IMR-90 (cell line): ENCODE results near the gene IRF6. TPM values are rescaled to one million over a fixed set of nuclear protein-coding genes. Genes with fewer than 3 reads are reported as not detected.

Source experiments
- ATAC-seq: fragments of 200-7000 bp; cut with Tn5 transposase; 2 replicates; pipeline ENCODE4 v1.9.1; 2020; ENCODE audit warnings: low read depth, mild to moderate bottlenecking, moderate library complexity
- BruUV-seq: library from RNA; stranded (reverse); fragments of 400-500 nt; replicated peaks from 2 replicates; lab custom pipeline; 2021; lab: Mats Ljungman, UMichigan
- CTCF ChIA-PET: fragments of 300-600 bp; formaldehyde crosslinking; extraction: SDS; loops from one replicate; lab custom pipeline; 2021; ENCODE audit warnings: antibody characterized with exemption; lab: Yijun Ruan, JAX
- POLR2A ChIA-PET: fragments of 300-600 bp; sonication (Branson Sonifier 250); formaldehyde crosslinking; loops from one replicate; lab custom pipeline; 2022; ENCODE audit warnings: antibody characterized with exemption; ENCODE audit not compliant: unreplicated experiment; lab: Charles Lee
- DNase-seq: peaks from one replicate; pipeline ENCODE4 v3.0.0; 2013
- H2AFZ ChIP-seq: replicated peaks from 2 replicates; pipeline ENCODE3; 2013; ENCODE audit warnings: low read length, mild to moderate bottlenecking; ENCODE audit not compliant: poor library complexity
- H2AK5ac ChIP-seq: 2 replicates; pipeline ENCODE4 v1.6.1; 2013; ENCODE audit warnings: low read depth, low read length, inconsistent platforms
- H2AK9ac ChIP-seq: replicated peaks from 2 replicates; pipeline ENCODE3; 2013; ENCODE audit warnings: mild to moderate bottlenecking, low read depth, low read length, moderate library complexity; ENCODE audit not compliant: poor library complexity
- H2BK120ac ChIP-seq: 2 replicates; pipeline ENCODE4 v1.6.1; 2013; ENCODE audit warnings: low read depth, low read length, inconsistent platforms
- H2BK15ac ChIP-seq: 3 replicates; pipeline ENCODE4 v1.6.1; 2013; ENCODE audit warnings: low read depth, low read length, inconsistent platforms
- H2BK20ac ChIP-seq: 2 replicates; pipeline ENCODE4 v1.6.1; 2013; ENCODE audit warnings: low read depth, mild to moderate bottlenecking, inconsistent platforms, low read length, moderate library complexity
- H2BK5ac ChIP-seq: 2 replicates; pipeline ENCODE4 v1.6.1; 2013; ENCODE audit warnings: mild to moderate bottlenecking, low read depth, low read length, inconsistent platforms; ENCODE audit not compliant: poor library complexity, severe bottlenecking
- H3K14ac ChIP-seq: replicated peaks from 2 replicates; pipeline ENCODE4 v1.6.1; 2013; ENCODE audit warnings: low read depth, low read length, inconsistent platforms
- H3K18ac ChIP-seq: 2 replicates; pipeline ENCODE4 v1.6.1; 2013; ENCODE audit warnings: low read depth, low read length, control low read depth
- H3K23ac ChIP-seq: 2 replicates; pipeline ENCODE4 v1.6.1; 2013; ENCODE audit warnings: low read depth, low read length, inconsistent platforms
- H3K27ac ChIP-seq: 2 replicates; pipeline ENCODE4 v1.5.1; 2013; ENCODE audit warnings: mild to moderate bottlenecking, control low read depth, low read length; ENCODE audit not compliant: insufficient read depth
- H3K27me3 ChIP-seq: 2 replicates; pipeline ENCODE4 v1.6.1; 2013; ENCODE audit warnings: low read length; ENCODE audit not compliant: control insufficient read depth, insufficient read depth
- H3K36me3 ChIP-seq: 2 replicates; pipeline ENCODE4 v1.6.1; 2013; ENCODE audit warnings: low read length, mixed read lengths; ENCODE audit not compliant: control insufficient read depth, insufficient read depth
- H3K4ac ChIP-seq: 2 replicates; pipeline ENCODE4 v1.6.1; 2013; ENCODE audit warnings: low read depth, low read length, inconsistent platforms
- H3K4me1 ChIP-seq: 2 replicates; pipeline ENCODE4 v1.6.1; 2013; ENCODE audit warnings: low read length, mixed read lengths; ENCODE audit not compliant: control insufficient read depth, insufficient read depth
- H3K4me2 ChIP-seq: 2 replicates; pipeline ENCODE4 v1.6.1; 2013; ENCODE audit warnings: low read depth, mild to moderate bottlenecking, control low read depth, low read length, moderate library complexity
- H3K4me3 ChIP-seq: 2 replicates; pipeline ENCODE4 v1.5.1; 2013; ENCODE audit warnings: low read depth, mild to moderate bottlenecking, control low read depth, low read length, moderate library complexity; ENCODE audit not compliant: insufficient read depth
- H3K56ac ChIP-seq: 2 replicates; pipeline ENCODE4 v1.6.1; 2013; ENCODE audit warnings: low read length, inconsistent platforms; ENCODE audit not compliant: insufficient read depth; ENCODE audit errors: extremely low read depth
- H3K79me1 ChIP-seq, 2 experiments: 2 replicates each; pipeline ENCODE4 v1.6.1; 2013; ENCODE audit warnings: low read length in 2 of 2, inconsistent platforms in 1 of 2, low read depth in 1 of 2
- H3K9ac ChIP-seq: 2 replicates; pipeline ENCODE4 v1.6.1; 2013; ENCODE audit warnings: low read depth, low read length, control low read depth
- H3K9me1 ChIP-seq: 2 replicates; pipeline ENCODE4 v1.6.1; 2013; ENCODE audit warnings: low read length, inconsistent platforms; ENCODE audit not compliant: insufficient read depth
- H3K9me3 ChIP-seq: 2 replicates; pipeline ENCODE4 v1.6.1; 2013; ENCODE audit warnings: low read length; ENCODE audit not compliant: control insufficient read depth, insufficient read depth
- H4K20me1 ChIP-seq: 2 replicates; pipeline ENCODE4 v1.6.1; 2013; ENCODE audit warnings: low read length, inconsistent platforms; ENCODE audit not compliant: insufficient read depth
- H4K5ac ChIP-seq: 2 replicates; pipeline ENCODE4 v1.6.1; 2013; ENCODE audit warnings: mild to moderate bottlenecking, low read depth, low read length, control low read depth
- H4K8ac ChIP-seq, 2 experiments: 2 replicates each; pipeline ENCODE4 v1.6.1; 2013; ENCODE audit warnings: low read depth in 2 of 2, low read length in 2 of 2, control low read depth in 1 of 2, inconsistent platforms in 1 of 2
- H4K91ac ChIP-seq: 2 replicates; pipeline ENCODE4 v1.6.1; 2013; ENCODE audit warnings: low read depth, low read length, inconsistent platforms; ENCODE audit not compliant: insufficient read depth
- BHLHE40 ChIP-seq: fragments of 150-350 bp; IDR thresholded peaks from 2 replicates; pipeline ENCODE4 v1.6.1; 2016; ENCODE audit warnings: mild to moderate bottlenecking, low read depth, low read length
- CEBPB ChIP-seq: IDR thresholded peaks from 2 replicates; pipeline ENCODE4 v1.6.1; 2012; ENCODE audit warnings: low read depth, low read length, improper control_type of control experiment
- CHD1 ChIP-seq: IDR thresholded peaks from 2 replicates; pipeline ENCODE4 v1.6.1; 2012; ENCODE audit warnings: low read depth, low read length, improper control_type of control experiment
- CTCF ChIP-seq: conservative IDR thresholded peaks from 2 replicates; pipeline ENCODE4 v1.5.1; 2012; ENCODE audit warnings: mild to moderate bottlenecking, low read depth, low read length, improper control_type of control experiment
- FOS ChIP-seq: fragments of 150-350 bp; IDR thresholded peaks from 2 replicates; pipeline ENCODE4 v1.6.1; 2016; ENCODE audit warnings: low read depth, low read length
- MAFK ChIP-seq: IDR thresholded peaks from 2 replicates; pipeline ENCODE4 v1.6.1; 2012; ENCODE audit warnings: low read depth, low read length, improper control_type of control experiment
- MAZ ChIP-seq: IDR thresholded peaks from 2 replicates; pipeline ENCODE4 v1.6.1; 2012; ENCODE audit warnings: low read depth, mild to moderate bottlenecking, low read length, improper control_type of control experiment, moderate library complexity, borderline replicate concordance
- MXI1 ChIP-seq: IDR thresholded peaks from 2 replicates; pipeline ENCODE4 v1.6.1; 2012; ENCODE audit warnings: low read depth, mild to moderate bottlenecking, low read length, moderate library complexity, borderline replicate concordance
- NFE2L2 ChIP-seq: fragments of 150-350 bp; IDR thresholded peaks from 2 replicates; pipeline ENCODE4 v1.6.1; 2016; ENCODE audit warnings: low read depth, mild to moderate bottlenecking, low read length
- POLR2A ChIP-seq: IDR thresholded peaks from 2 replicates; pipeline ENCODE4 v1.6.1; 2012; ENCODE audit warnings: mild to moderate bottlenecking, low read depth, low read length
- RAD21 ChIP-seq: IDR thresholded peaks from 2 replicates; pipeline ENCODE4 v1.6.1; 2012; ENCODE audit warnings: low read length, improper control_type of control experiment
- RFX5 ChIP-seq: IDR thresholded peaks from 2 replicates; pipeline ENCODE4 v1.8.0; 2012; ENCODE audit warnings: low read depth, mild to moderate bottlenecking, low read length, moderate library complexity
- SMC3 ChIP-seq: fragments of 150-350 bp; IDR thresholded peaks from 2 replicates; pipeline ENCODE4 v1.6.1; 2016; ENCODE audit warnings: low read depth, mild to moderate bottlenecking, antibody characterized with exemption, low read length, moderate library complexity
- USF2 ChIP-seq: fragments of 150-350 bp; IDR thresholded peaks from 2 replicates; pipeline ENCODE4 v1.6.1; 2017; ENCODE audit warnings: mild to moderate bottlenecking, antibody characterized with exemption, low read length, low read depth
- WGBS, 2 experiments: methylation state at CpG; one replicate each; pipeline versions ENCODE4 v1.1.5 to v1.1.7; 2013; ENCODE audit warnings: missing lambda C conversion rate in 2 of 2; ENCODE audit not compliant: insufficient read length in 1 of 2; ENCODE audit errors: extremely low coverage in 2 of 2; 5-methylcytosine and 5-hydroxymethylcytosine counted together
- dilution Hi-C: fragments of 300-500 bp; cut with HindIII; formaldehyde crosslinking; loops from one replicate; pipeline ENCODE4 v1.14.3; 2018; ENCODE audit warnings: low sequenced_read_pairs; ENCODE audit not compliant: unreplicated experiment
- in situ Hi-C: fragments of 300-500 bp; cut with MboI; formaldehyde crosslinking; loops from 3 replicates; pipeline ENCODE4 v1.14.3; 2019; ENCODE audit warnings: low sequenced_read_pairs, inconsistent platforms, mixed read lengths
- intact Hi-C: fragments of 100-400 bp; cut with micrococcal nuclease; formaldehyde crosslinking; loops from 2 replicates; pipeline ENCODE4 v1.10.0; 2022
- polyA plus RNA-seq, 3 experiments: library from polyadenylated mRNA; depleted of rRNA; stranded (reverse); fragments of >200 nt; gene quantifications; 2 replicates each; pipeline ENCODE4 v1.2.3, GENCODE V29; 2012; ENCODE audit warnings: low replicate concordance in 1 of 3
- total RNA-seq: library from RNA; depleted of rRNA; stranded (reverse); fragments of >200 nt; gene quantifications from 2 replicates; pipeline ENCODE4 v1.2.3, GENCODE V29; 2012

Gene IRF6
- total and polyA plus RNA-seq, 2 of the 4 experiments (the other 2 are of a cell fraction): 1.2 to 2.9 TPM

- TF ChIP-seq MXI1: no peak
Observed at GRCh38 chr1:209839875-209840546, 34.1 kb upstream of the IRF6 start (continued).

- Histone ChIP-seq H3K23ac (peak overlapping the region; percentile 92; the same call in 1 of the 2 replicates), H2BK15ac (peak overlapping the region; percentile 88; the same call in 2 of the 3 replicates), H4K20me1 (no peaks in the 10 kb centered on the region), H3K56ac (no peak overlapping the region), H3K27me3 (no peaks in the 10 kb centered on the region), H3K14ac (peak overlapping the region; percentile 85), H2AK9ac (peak overlapping the region; percentile 79), H3K9me3 (no peaks in the 10 kb centered on the region), H3K36me3 (peaks cover 38% of the 10 kb centered on the region), H2BK20ac (peak overlapping the region; percentile 97), H2BK120ac (peak overlapping the region; percentile 98), H2BK5ac (peak overlapping the region; percentile 95), H3K79me1 (peaks cover 42 to 55% of the 10 kb centered on the region in 2 experiments), H3K18ac (no peak overlapping the region), H4K8ac (peak overlapping the region; percentile 31 to 97; a peak in 3 of 4 replicates), H4K5ac (peak overlapping the region; percentile 56; the same call in 1 of the 2 replicates), H3K9me1 (peaks cover 23% of the 10 kb centered on the region), H3K27ac (peak overlapping the region; percentile 98), H2AK5ac (peak overlapping the region; percentile 83), H3K4me2 (no peak overlapping the region), H3K4ac (peak overlapping the region; percentile 97), H3K4me3 (no peak overlapping the region), H4K91ac (peak overlapping the region; percentile 94), H3K4me1 (peaks cover 18% of the 10 kb centered on the region), H3K9ac (no peak overlapping the region), H2AFZ (no peak overlapping the region)
- ATAC-seq (no peak), DNase-seq (no peak)
- WGBS, 2 experiments: 100% methylated on average over 2 of the region's 6 CpGs; no CpG with 5 or more reads in 1 of the 2 experiments
- in situ Hi-C loops: no loop called here
- BruUV-seq: no TSS peak
- POLR2A ChIA-PET: no interaction called here
- intact Hi-C loops: no loop called here
- dilution Hi-C loops: no loop called here
- CTCF ChIA-PET: interaction anchor here (0.6 kb wide), 1 partner anchor 37 kb away, joined by 3 read pairs; no protein-coding TSS in a partner anchor
- no peak for TF ChIP-seq POLR2A
- TF ChIP-seq MAZ: no peak
- no peak for TF ChIP-seq CHD1
- TF ChIP-seq FOS: no peak
- TF ChIP-seq NFE2L2: no peak
- no peak for TF ChIP-seq RFX5
- no peak for TF ChIP-seq BHLHE40
- no peak for TF ChIP-seq USF2
- TF ChIP-seq RAD21: no peak
- no peak for TF ChIP-seq MAFK
- no peak for TF ChIP-seq CTCF
- no peak for TF ChIP-seq CEBPB
- no peak for TF ChIP-seq SMC3
- no peak for TF ChIP-seq MXI1
Observed at GRCh38 chr1:209838537-209838936, 32.6 kb upstream of the IRF6 start.
